HG03159 (cell line): Measurements from ENCODE around the gene RNLS.

Source experiments
- ATAC-seq: cut with Tn5 transposase; IDR thresholded peaks from one replicate; pipeline ENCODE4 v1.9.1; 2021; ENCODE audit warnings: mild to moderate bottlenecking, moderate library complexity; ENCODE audit not compliant: unreplicated experiment

The RNLS gene

GRCh38 chr10:88237896-88238614, 345.1 kb downstream of the RNLS start:
- ATAC-seq = no peak

- ATAC-seq = no peak
Measured at GRCh38 chr10:88236121-88236743, 346.9 kb downstream of the RNLS start.

GRCh38 chr10:88234297-88234696, 348.8 kb downstream of the RNLS start:
- ATAC-seq = no peak

GRCh38 chr10:88233870-88234269, 349.2 kb downstream of the RNLS start:
- no peak for ATAC-seq

- ATAC-seq = no peak
Measured at GRCh38 chr10:88232983-88233543, 350.1 kb downstream of the RNLS start.

GRCh38 chr10:88232029-88232895, 350.9 kb downstream of the RNLS start:
- no peak for ATAC-seq

- ATAC-seq = no peak
Measured at GRCh38 chr10:88230251-88230650, 352.9 kb downstream of the RNLS start.

GRCh38 chr10:88228130-88228529, 355.0 kb downstream of the RNLS start:
- no peak for ATAC-seq

- ATAC-seq = no peak
Measured at GRCh38 chr10:88227342-88228018, 355.6 kb downstream of the RNLS start.

GRCh38 chr10:88226891-88227290, 356.2 kb downstream of the RNLS start:
- ATAC-seq = no peak

- no peak for ATAC-seq
Measured at GRCh38 chr10:88226071-88226659, 357.0 kb downstream of the RNLS start.
